Adrenal gland (tissue), 12 donors: ENCODE data around the gene PDE3A. TPM values are rescaled to one million over a fixed set of nuclear protein-coding genes. Genes with fewer than 3 reads are reported as not detected.
A peak's percentile ranks its signal among the peaks of the same experiment; 100 is the strongest.

Source experiments
- DNase-seq, 7 donors: peaks; one replicate each; pipeline ENCODE4 v3.0.0-alpha.2; 2019 to 2020
- H3K27ac ChIP-seq, 5 donors: fragments of 200-600 bp; sonication (generic) in 4 of 5; 1 replicate in 3 of 5; 2 replicates in 2 of 5; pipeline versions ENCODE4 v1.5.1 to v1.8.0; 2016 to 2020; ENCODE audit warnings: mild to moderate bottlenecking in 1 of 5
- H3K27me3 ChIP-seq: fragments of 200-600 bp; 2 replicates; pipeline ENCODE4 v1.8.0; 2021
- H3K36me3 ChIP-seq, 2 donors: fragments of 200-600 bp; replicated peaks in 1 of 2; 1 replicate in 1 of 2; 2 replicates in 1 of 2; pipeline versions ENCODE4 v1.5.1 to v1.8.0; 2018 to 2022
- H3K4me1 ChIP-seq, 2 donors: fragments of 200-600 bp; replicated peaks in 1 of 2; 1 replicate in 1 of 2; 2 replicates in 1 of 2; pipeline versions ENCODE4 v1.5.1 to v1.8.0; 2018 to 2021
- H3K4me3 ChIP-seq, 4 donors: fragments of 200-600 bp; sonication (generic) in 3 of 4; one replicate each; pipeline ENCODE4 v1.5.1; 2016 to 2018
- H3K9me3 ChIP-seq, 3 donors: fragments of 200-600 bp; sonication (generic) in 1 of 3; replicated peaks in 1 of 3; 1 replicate in 2 of 3; 2 replicates in 1 of 3; pipeline versions ENCODE4 v1.5.1 to v1.8.0; 2016 to 2021
- POLR2A ChIP-seq, 2 donors: fragments of 450-650 bp; IDR thresholded peaks; one replicate each; pipeline ENCODE4 v1.6.1; 2017; ENCODE audit warnings: antibody characterized with exemption in 2 of 2, mild to moderate bottlenecking in 2 of 2, moderate library complexity in 1 of 2
- WGBS, 4 donors: extraction: QIAGEN DNeasy Blood & Tissue Kit in 2 of 4; methylation state at CpG; one replicate each; pipeline versions ENCODE4 v1.1.5 to v1.1.7; 2013 to 2017; 5-methylcytosine and 5-hydroxymethylcytosine counted together
- intact Hi-C, 2 donors: fragments of 100-400 bp; cut with DNase I; formaldehyde crosslinking; loops; one replicate each; pipeline versions ENCODE4 v1.14.1 to v1.15.0; 2022 to 2023
- polyA plus RNA-seq, 3 donors: library from polyadenylated mRNA; stranded (reverse); fragments of 200-250 nt in 2 of 3; fragments of 350-450 nt in 1 of 3; fragmentation: Illumina TruSeq in 1 of 3; extraction: RNeasy Lipid Tissue Mini Kit (QIAGEN cat#74804) in 1 of 3; gene quantifications; one replicate each; pipeline ENCODE4 v1.2.3, GENCODE V29; 2013 to 2014
- total RNA-seq, 9 donors: library from RNA; depleted of rRNA in 4 of 9; stranded (reverse); fragments of >200 nt in 4 of 9; fragments of 120-200 nt in 1 of 9; fragmentation: NEBNext Ultra II Directional in 1 of 9; extraction: Animal tissue kit (Norgen Biotek cat#: 25700) in 1 of 9; gene quantifications; one replicate each; pipeline versions ENCODE4 v1.1.0 to v1.2.4, GENCODE V29; 2013 to 2023
- TF ChIP-seq, protein P1 (sequence below), 6 experiments: fragments of 450-650 bp in 4 of 6; fragments of 200-600 bp in 2 of 6; sonication (generic) in 1 of 6; IDR thresholded peaks; 1 replicate in 5 of 6; 2 replicates in 1 of 6; pipeline versions ENCODE4 v1.5.1 to v1.8.0; 2016 to 2021; ENCODE audit warnings: antibody characterized with exemption in 6 of 6, mild to moderate bottlenecking in 2 of 6, moderate library complexity in 1 of 6
- donor health status: healthy with polysubstance abuse.
- donor health status: Bipolar disorder and iron deficiency.
- donor health status: DM: yes; HTN: yes; CAD: no.
- donor health status: DM: no; HTN: no; CAD: no.
- donor health status: DM: no; HTN: no; CAD: no.
- donor health status: DM: yes; HTN: yes; CAD: no.

The PDE3A gene
- total and polyA plus RNA-seq, 12 donors, result 0.61 to 4.6 (median 1.4) TPM

DNA sequence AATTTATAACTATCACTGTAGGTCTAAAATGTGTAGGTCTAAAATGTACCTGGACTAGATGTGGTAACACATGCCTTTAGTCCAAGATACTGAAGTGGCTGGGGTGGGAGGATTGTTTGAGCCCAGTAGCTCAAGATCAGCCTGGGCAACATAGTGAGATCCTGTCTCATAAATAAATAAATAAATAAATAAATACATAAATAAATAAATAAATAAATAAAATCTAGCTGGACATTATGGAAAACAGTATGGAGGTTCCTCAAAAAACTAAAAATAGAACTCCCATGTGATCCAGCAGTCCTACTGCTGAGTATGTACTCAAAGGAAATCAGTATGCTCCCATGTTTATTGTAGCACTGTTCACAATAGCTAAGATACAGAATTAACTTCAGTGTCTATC is 24.0 kb downstream of the PDE3A start:
- no peak for DNase-seq
- H3K4me1 ChIP-seq, result no peaks in the 10 kb centered on the region
- H3K36me3 ChIP-seq, result no peaks in the 10 kb centered on the region
- intact Hi-C loops, result no loop called here
- H3K4me3 ChIP-seq, result no peak overlapping the region
- TF ChIP-seq, protein P1, sequence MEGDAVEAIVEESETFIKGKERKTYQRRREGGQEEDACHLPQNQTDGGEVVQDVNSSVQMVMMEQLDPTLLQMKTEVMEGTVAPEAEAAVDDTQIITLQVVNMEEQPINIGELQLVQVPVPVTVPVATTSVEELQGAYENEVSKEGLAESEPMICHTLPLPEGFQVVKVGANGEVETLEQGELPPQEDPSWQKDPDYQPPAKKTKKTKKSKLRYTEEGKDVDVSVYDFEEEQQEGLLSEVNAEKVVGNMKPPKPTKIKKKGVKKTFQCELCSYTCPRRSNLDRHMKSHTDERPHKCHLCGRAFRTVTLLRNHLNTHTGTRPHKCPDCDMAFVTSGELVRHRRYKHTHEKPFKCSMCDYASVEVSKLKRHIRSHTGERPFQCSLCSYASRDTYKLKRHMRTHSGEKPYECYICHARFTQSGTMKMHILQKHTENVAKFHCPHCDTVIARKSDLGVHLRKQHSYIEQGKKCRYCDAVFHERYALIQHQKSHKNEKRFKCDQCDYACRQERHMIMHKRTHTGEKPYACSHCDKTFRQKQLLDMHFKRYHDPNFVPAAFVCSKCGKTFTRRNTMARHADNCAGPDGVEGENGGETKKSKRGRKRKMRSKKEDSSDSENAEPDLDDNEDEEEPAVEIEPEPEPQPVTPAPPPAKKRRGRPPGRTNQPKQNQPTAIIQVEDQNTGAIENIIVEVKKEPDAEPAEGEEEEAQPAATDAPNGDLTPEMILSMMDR (IDR thresholded peaks at IDR 0.05), result no peak
- TF ChIP-seq POLR2A (IDR thresholded peaks at IDR 0.05), result no peak
- H3K9me3 ChIP-seq, result no peaks in the 10 kb centered on the region
- H3K27me3 ChIP-seq, result no peaks in the 10 kb centered on the region
- no peak overlapping the region for H3K27ac ChIP-seq

DNA sequence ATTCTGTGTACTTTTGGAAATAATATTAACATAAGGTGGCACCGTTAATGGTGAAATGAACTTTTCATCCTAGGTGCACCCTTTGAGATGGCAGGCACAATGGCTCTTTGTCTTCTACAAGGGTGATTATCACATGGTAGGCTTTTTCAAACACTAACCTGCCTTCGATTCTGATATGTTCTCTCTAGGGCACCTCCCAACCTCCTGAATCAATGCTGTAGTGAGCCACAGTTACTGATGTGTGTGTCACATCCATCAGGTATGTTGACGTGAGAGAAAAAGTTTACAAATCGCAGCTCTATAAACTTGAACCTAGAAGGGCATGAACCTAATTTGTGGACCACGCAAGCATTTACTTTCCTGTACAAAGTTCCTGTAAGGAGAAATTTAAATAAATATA is 25.4 kb downstream of the PDE3A start:
- Histone ChIP-seq H3K9me3 (no peaks in the 10 kb centered on the region), H3K4me3 (no peak overlapping the region), H3K36me3 (no peaks in the 10 kb centered on the region), H3K27me3 (no peaks in the 10 kb centered on the region), H3K27ac (no peak overlapping the region), H3K4me1 (no peaks in the 10 kb centered on the region)
- TF ChIP-seq, protein P1 (IDR thresholded peaks at IDR 0.05), result no peak
- TF ChIP-seq POLR2A (IDR thresholded peaks at IDR 0.05), result no peak
- DNase-seq, result no peak
- WGBS, 4 donors, result 78 to 87% (median 80%) methylated on average over 5 of the region's 5 CpGs
- intact Hi-C loops, result no loop called here

DNA sequence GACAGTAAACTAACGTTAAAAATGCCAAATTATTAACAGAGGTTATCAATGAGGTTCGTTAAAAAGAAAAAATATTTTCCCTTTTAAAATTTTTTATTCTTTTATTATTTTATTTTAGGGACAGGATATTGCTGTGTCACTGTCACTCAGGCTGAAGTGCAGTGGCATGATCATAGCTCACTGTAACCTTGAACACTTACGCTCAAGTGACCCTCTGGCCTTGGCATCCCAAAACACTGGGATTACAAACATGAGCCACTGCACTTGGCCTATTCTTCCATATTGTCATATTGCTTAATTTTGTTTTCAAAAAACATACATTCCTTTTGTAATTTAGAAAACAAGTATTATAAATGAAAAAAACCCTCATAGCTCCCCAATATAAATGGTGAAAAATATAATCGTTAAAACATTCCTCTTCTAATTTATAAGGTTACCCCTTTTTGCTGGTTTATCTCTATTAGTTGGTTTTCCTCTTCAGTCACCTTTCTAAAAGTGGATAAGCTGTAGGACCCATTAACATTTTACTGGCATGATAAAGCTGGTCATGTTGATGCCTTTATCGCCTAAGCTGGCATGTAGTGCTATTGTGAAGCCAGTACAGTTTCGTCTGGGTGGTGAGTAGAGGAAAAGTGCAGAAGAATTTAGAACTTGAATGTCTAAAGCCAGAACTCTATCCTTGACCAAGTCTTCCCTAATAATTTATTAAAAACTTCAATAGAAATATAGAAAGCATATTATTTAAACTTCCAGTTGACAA is 27.6 kb downstream of the PDE3A start:
- no peaks in the 10 kb centered on the region for H3K4me1 ChIP-seq
- DNase-seq, result no peak
- H3K27ac ChIP-seq, result no peak overlapping the region
- H3K27me3 ChIP-seq, result no peaks in the 10 kb centered on the region
- no peak for TF ChIP-seq POLR2A (IDR thresholded peaks at IDR 0.05)
- TF ChIP-seq, protein P1 (IDR thresholded peaks at IDR 0.05), result no peak
- no peaks in the 10 kb centered on the region for H3K9me3 ChIP-seq
- 80 to 83% (median 82%) methylated on average over 6 of the region's 6 CpGs for WGBS, 4 donors
- intact Hi-C loops, result no loop called here
- no peak overlapping the region for H3K4me3 ChIP-seq
- H3K36me3 ChIP-seq, result no peaks in the 10 kb centered on the region

DNA sequence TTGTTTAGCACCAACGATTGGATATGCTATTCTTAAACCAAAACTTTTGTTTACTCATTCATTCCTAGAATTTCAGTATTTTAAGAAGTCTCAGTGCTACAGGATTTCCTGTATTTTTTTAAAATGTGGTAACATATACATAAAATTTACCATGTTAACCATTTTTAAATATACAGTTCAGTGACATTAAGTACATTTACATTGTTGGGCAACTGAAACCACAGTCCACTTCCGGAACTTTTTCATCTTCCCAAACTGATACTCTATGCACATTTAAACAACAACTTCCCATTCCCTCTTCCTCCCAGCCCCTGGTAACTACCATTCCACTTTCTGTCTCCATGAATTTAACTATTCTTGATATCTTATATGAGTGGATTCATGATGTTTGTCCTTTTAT is 30.3 kb downstream of the PDE3A start:
- H3K9me3 ChIP-seq, result no peaks in the 10 kb centered on the region
- H3K27ac ChIP-seq, result no peak overlapping the region
- peak in 1 of 7 donors; percentile 4 for DNase-seq
- TF ChIP-seq POLR2A (IDR thresholded peaks at IDR 0.05), result no peak
- TF ChIP-seq, protein P1 (IDR thresholded peaks at IDR 0.05), result no peak
- H3K36me3 ChIP-seq, result no peaks in the 10 kb centered on the region
- intact Hi-C loops, result no loop called here
- H3K4me3 ChIP-seq, result no peak overlapping the region
- 51 to 58% (median 54%) methylated on average over 2 of the region's 2 CpGs for WGBS, 4 donors
- H3K27me3 ChIP-seq, result no peaks in the 10 kb centered on the region
- H3K4me1 ChIP-seq, result no peaks in the 10 kb centered on the region
